SU-DHL-6 (cell line): Measurements from ENCODE around the gene GXYLT2.

Experiments used
- H2AFZ ChIP-seq: fragments of 200-600 bp; sonication (generic); 2 replicates; pipeline ENCODE4 v1.6.1; 2014; ENCODE audit warnings: low read depth, mild to moderate bottlenecking, moderate library complexity, mixed read lengths, antibody characterized with exemption, low read length; ENCODE audit not compliant: severe bottlenecking
- H3F3A ChIP-seq: fragments of 200-600 bp; shearing (Covaris generic); 2 replicates; pipeline ENCODE4 v1.6.0; 2016; ENCODE audit warnings: antibody characterized with exemption, mild to moderate bottlenecking; ENCODE audit not compliant: insufficient read depth
- H3K27ac ChIP-seq: fragments of 200-600 bp; sonication (generic); 2 replicates; pipeline ENCODE4 v1.5.1; 2016; ENCODE audit warnings: low read depth, mild to moderate bottlenecking, low read length, moderate library complexity, mixed read lengths
- H3K27me3 ChIP-seq: fragments of 200-600 bp; sonication (generic), shearing (Covaris generic); 2 replicates; pipeline ENCODE4 v1.6.0; 2014; ENCODE audit warnings: mild to moderate bottlenecking, low read length
- H3K36me3 ChIP-seq: fragments of 200-600 bp; sonication (generic); 2 replicates; pipeline ENCODE4 v1.6.1; 2014; ENCODE audit warnings: mild to moderate bottlenecking, low read length, mixed read lengths
- H3K4me2 ChIP-seq: fragments of 300-600, 200-600 bp; shearing (Covaris generic), sonication (generic); 2 replicates; pipeline ENCODE4 v1.6.0; 2014; ENCODE audit warnings: low read length, low read depth, mild to moderate bottlenecking; ENCODE audit not compliant: poor library complexity, severe bottlenecking
- H3K4me3 ChIP-seq: fragments of 200-600 bp; sonication (generic); 2 replicates; pipeline ENCODE4 v1.5.1; 2014; ENCODE audit warnings: antibody characterized with exemption, low read length, mild to moderate bottlenecking, mixed read lengths; ENCODE audit not compliant: insufficient read depth, poor library complexity, severe bottlenecking
- H3K79me2 ChIP-seq: fragments of 200-600 bp; sonication (generic); 2 replicates; pipeline ENCODE4 v1.6.1; 2014; ENCODE audit warnings: mild to moderate bottlenecking, low read length, moderate library complexity; ENCODE audit not compliant: insufficient read depth
- H3K9ac ChIP-seq: fragments of 200-600 bp; sonication (generic); 2 replicates; pipeline ENCODE4 v1.7.0; 2014; ENCODE audit warnings: mild to moderate bottlenecking, low read length
- H3K9me2 ChIP-seq: fragments of 200-600 bp; sonication (generic); replicated peaks from 2 replicates; pipeline ENCODE4 v1.6.1; 2014; ENCODE audit warnings: low read length; ENCODE audit not compliant: insufficient read depth
- H3K9me3 ChIP-seq: fragments of 200-600 bp; sonication (generic); 2 replicates; pipeline ENCODE4 v1.6.1; 2014; ENCODE audit warnings: low read length, mixed read lengths; ENCODE audit not compliant: insufficient read depth
- H4K20me1 ChIP-seq: fragments of 200-600 bp; sonication (generic); 2 replicates; pipeline ENCODE4 v1.6.1; 2014; ENCODE audit warnings: low read depth, mild to moderate bottlenecking, antibody characterized with exemption, low read length, moderate library complexity, mixed read lengths
- CTCF ChIP-seq: fragments of 200-600 bp; sonication (generic); IDR thresholded peaks from one replicate; pipeline ENCODE4 v1.5.1; 2017; ENCODE audit warnings: antibody characterized with exemption, mild to moderate bottlenecking, low read length, moderate library complexity; ENCODE audit not compliant: insufficient read depth, poor library complexity, severe bottlenecking
- EZH2phosphoT487 ChIP-seq: fragments of 200-600 bp; sonication (generic), shearing (Covaris generic); conservative IDR thresholded peaks from 2 replicates; pipeline ENCODE4 v1.6.1; 2018; ENCODE audit warnings: mild to moderate bottlenecking, antibody characterized with exemption, low read length, moderate library complexity, mixed read lengths

The GXYLT2 gene

GRCh38 chr3:72897758-72898007 is 9.8 kb downstream of the GXYLT2 start:
- H3K79me2 ChIP-seq, result no peaks in the 10 kb centered on the region
- TF ChIP-seq EZH2phosphoT487 (no peak), CTCF (no peak)
- H3K36me3 ChIP-seq, result no peaks in the 10 kb centered on the region
- no peak overlapping the region for H2AFZ ChIP-seq
- H3K27ac ChIP-seq, result no peak overlapping the region
- no peaks in the 10 kb centered on the region for H3K27me3 ChIP-seq
- no peaks in the 10 kb centered on the region for H4K20me1 ChIP-seq
- no peak overlapping the region for H3K4me2 ChIP-seq
- H3K4me3 ChIP-seq, result no peak overlapping the region
- H3F3A ChIP-seq, result no peaks in the 10 kb centered on the region
- H3K9ac ChIP-seq, result no peak overlapping the region
- no peaks in the 10 kb centered on the region for H3K9me2 ChIP-seq
- H3K9me3 ChIP-seq, result no peaks in the 10 kb centered on the region

- TF ChIP-seq EZH2phosphoT487 (no peak), CTCF (no peak)
- no peaks in the 10 kb centered on the region for H3F3A ChIP-seq
Observed at GRCh38 chr3:72899349-72899765, 11.5 kb downstream of the GXYLT2 start.

GRCh38 chr3:72900048-72900447 is 12.2 kb downstream of the GXYLT2 start:
- Histone ChIP-seq H3K27ac (no peak overlapping the region), H2AFZ (no peak overlapping the region), H3K27me3 (no peaks in the 10 kb centered on the region), H3K9me2 (no peaks in the 10 kb centered on the region), H3K79me2 (no peaks in the 10 kb centered on the region), H3K9ac (no peak overlapping the region), H3K4me3 (no peak overlapping the region), H3K9me3 (no peaks in the 10 kb centered on the region), H3K36me3 (no peaks in the 10 kb centered on the region), H3K4me2 (no peak overlapping the region), H3F3A (no peaks in the 10 kb centered on the region), H4K20me1 (no peaks in the 10 kb centered on the region)
- no peak for TF ChIP-seq CTCF
- no peak for TF ChIP-seq EZH2phosphoT487

More at GRCh38 chr3:72899349-72899765, 11.5 kb downstream of the GXYLT2 start:
- Histone ChIP-seq H4K20me1 (no peaks in the 10 kb centered on the region), H3K27ac (no peak overlapping the region), H3K9me2 (no peaks in the 10 kb centered on the region), H3K27me3 (no peaks in the 10 kb centered on the region), H3K9me3 (no peaks in the 10 kb centered on the region), H3K4me2 (no peak overlapping the region), H3K79me2 (no peaks in the 10 kb centered on the region), H3K36me3 (no peaks in the 10 kb centered on the region), H3K4me3 (no peak overlapping the region), H3K9ac (no peak overlapping the region), H2AFZ (no peak overlapping the region)

GRCh38 chr3:72901840-72902239 is 14.0 kb downstream of the GXYLT2 start:
- Histone ChIP-seq H4K20me1 (no peaks in the 10 kb centered on the region), H3K36me3 (no peaks in the 10 kb centered on the region), H3K9me3 (no peaks in the 10 kb centered on the region), H3K27ac (no peak overlapping the region), H3K4me2 (no peak overlapping the region), H3K79me2 (no peaks in the 10 kb centered on the region), H3K9ac (no peak overlapping the region), H3F3A (no peaks in the 10 kb centered on the region), H3K9me2 (no peaks in the 10 kb centered on the region), H3K27me3 (no peaks in the 10 kb centered on the region), H2AFZ (no peak overlapping the region), H3K4me3 (no peak overlapping the region)
- TF ChIP-seq EZH2phosphoT487 (no peak), CTCF (no peak)
